ENCODE data around the gene WFDC9. TPM values are rescaled to one million over a fixed set of nuclear protein-coding genes. Genes with fewer than 3 reads are reported as not detected.

The WFDC9 gene
- total and polyA plus RNA-seq, 7 donors = not detected

GRCh38 chr20:45617591-45617990 lies 13.5 kb downstream of the WFDC9 start:
- WGBS, 2 donors = 96 to 97% methylated on average over 2 of the region's 2 CpGs
- H3K27ac ChIP-seq = no peak overlapping the region
- H3K27me3 ChIP-seq = no peaks in the 10 kb centered on the region
- H3K36me3 ChIP-seq = no peaks in the 10 kb centered on the region
- no peaks in the 10 kb centered on the region for H3K4me1 ChIP-seq
- DNase-seq = no peak
- H3K4me3 ChIP-seq = no peak overlapping the region
- TF ChIP-seq EP300 (IDR thresholded peaks at IDR 0.05) (no peak), POLR2A (IDR thresholded peaks at IDR 0.05) (no peak), POLR2AphosphoS5 (IDR thresholded peaks at IDR 0.05) (no peak)
- TF ChIP-seq, protein P1, sequence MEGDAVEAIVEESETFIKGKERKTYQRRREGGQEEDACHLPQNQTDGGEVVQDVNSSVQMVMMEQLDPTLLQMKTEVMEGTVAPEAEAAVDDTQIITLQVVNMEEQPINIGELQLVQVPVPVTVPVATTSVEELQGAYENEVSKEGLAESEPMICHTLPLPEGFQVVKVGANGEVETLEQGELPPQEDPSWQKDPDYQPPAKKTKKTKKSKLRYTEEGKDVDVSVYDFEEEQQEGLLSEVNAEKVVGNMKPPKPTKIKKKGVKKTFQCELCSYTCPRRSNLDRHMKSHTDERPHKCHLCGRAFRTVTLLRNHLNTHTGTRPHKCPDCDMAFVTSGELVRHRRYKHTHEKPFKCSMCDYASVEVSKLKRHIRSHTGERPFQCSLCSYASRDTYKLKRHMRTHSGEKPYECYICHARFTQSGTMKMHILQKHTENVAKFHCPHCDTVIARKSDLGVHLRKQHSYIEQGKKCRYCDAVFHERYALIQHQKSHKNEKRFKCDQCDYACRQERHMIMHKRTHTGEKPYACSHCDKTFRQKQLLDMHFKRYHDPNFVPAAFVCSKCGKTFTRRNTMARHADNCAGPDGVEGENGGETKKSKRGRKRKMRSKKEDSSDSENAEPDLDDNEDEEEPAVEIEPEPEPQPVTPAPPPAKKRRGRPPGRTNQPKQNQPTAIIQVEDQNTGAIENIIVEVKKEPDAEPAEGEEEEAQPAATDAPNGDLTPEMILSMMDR (IDR thresholded peaks at IDR 0.05) = no peak
- peaks cover 0 to 2% (median 0%) of the 10 kb centered on the region in 4 donors for H3K9me3 ChIP-seq
- intact Hi-C loops (cut with DNase I) = no loop called here

GRCh38 chr20:45612314-45612713 lies 18.8 kb downstream of the WFDC9 start:
- Histone ChIP-seq H3K27ac (no peak overlapping the region), H3K36me3 (no peaks in the 10 kb centered on the region), H3K27me3 (no peaks in the 10 kb centered on the region), H3K9me3 (no peaks in the 10 kb centered on the region), H3K4me1 (no peaks in the 10 kb centered on the region), H3K4me3 (no peak overlapping the region)
- intact Hi-C loops (cut with DNase I) = no loop called here
- DNase-seq = no peak
- TF ChIP-seq POLR2A (IDR thresholded peaks at IDR 0.05) (no peak), POLR2AphosphoS5 (IDR thresholded peaks at IDR 0.05) (no peak), EP300 (IDR thresholded peaks at IDR 0.05) (no peak)
- TF ChIP-seq, protein P1 (IDR thresholded peaks at IDR 0.05) = no peak

- intact Hi-C loops (cut with DNase I) = no loop called here
- no peaks in the 10 kb centered on the region for H3K36me3 ChIP-seq
- no peaks in the 10 kb centered on the region for H3K27me3 ChIP-seq
- H3K4me1 ChIP-seq = no peaks in the 10 kb centered on the region
- H3K9me3 ChIP-seq = no peaks in the 10 kb centered on the region
- WGBS, 2 donors = 73 to 81% methylated on average over 4 of the region's 4 CpGs
- no peak overlapping the region for H3K27ac ChIP-seq
- no peak for TF ChIP-seq POLR2AphosphoS5 (IDR thresholded peaks at IDR 0.05)
- no peak for TF ChIP-seq POLR2A (IDR thresholded peaks at IDR 0.05)
- TF ChIP-seq, protein P1 (IDR thresholded peaks at IDR 0.05) = no peak
- no peak for TF ChIP-seq EP300 (IDR thresholded peaks at IDR 0.05)
- DNase-seq = no peak
- H3K4me3 ChIP-seq = no peak overlapping the region
Observed at GRCh38 chr20:45611054-45611453, 20.0 kb downstream of the WFDC9 start.

- Histone ChIP-seq H3K27ac (no peak overlapping the region), H3K4me3 (no peak overlapping the region), H3K9me3 (peaks cover 0 to 4% (median 1%) of the 10 kb centered on the region in 4 donors), H3K36me3 (no peaks in the 10 kb centered on the region), H3K4me1 (no peaks in the 10 kb centered on the region), H3K27me3 (no peaks in the 10 kb centered on the region)
- 96 to 98% methylated on average over 1 of the region's 1 CpG for WGBS, 2 donors
- intact Hi-C loops (cut with DNase I) = no loop called here
- TF ChIP-seq, protein P1 (IDR thresholded peaks at IDR 0.05) = no peak
- TF ChIP-seq EP300 (IDR thresholded peaks at IDR 0.05) = no peak
- TF ChIP-seq POLR2A (IDR thresholded peaks at IDR 0.05) = no peak
- no peak for TF ChIP-seq POLR2AphosphoS5 (IDR thresholded peaks at IDR 0.05)
- no peak for DNase-seq
Observed at GRCh38 chr20:45607810-45608209, 23.3 kb downstream of the WFDC9 start.

DNA sequence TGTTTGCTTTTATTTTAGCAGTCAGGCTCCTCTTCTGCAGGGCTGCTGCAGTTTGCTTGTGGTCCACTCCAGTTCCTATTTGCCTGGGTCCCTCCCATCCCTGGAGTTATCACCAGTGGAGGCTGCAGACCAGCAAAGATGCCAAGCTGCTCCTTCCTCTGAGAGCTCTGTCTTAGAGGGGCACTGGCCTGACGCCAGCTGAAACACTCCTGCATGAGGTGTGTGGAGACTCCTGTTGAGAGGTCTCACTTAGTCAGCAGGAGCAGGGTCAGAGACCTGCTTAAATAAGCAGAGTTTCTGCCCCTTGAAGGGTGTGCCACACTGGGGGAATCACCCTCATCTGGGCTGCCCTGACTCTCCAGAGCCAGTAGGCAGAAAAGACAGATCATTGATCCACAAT lies 35.8 kb downstream of the WFDC9 start:
- no peaks in the 10 kb centered on the region for H3K4me1 ChIP-seq
- H3K27ac ChIP-seq = no peak overlapping the region
- no peaks in the 10 kb centered on the region for H3K9me3 ChIP-seq
- intact Hi-C loops (cut with DNase I) = no loop called here
- H3K4me3 ChIP-seq = no peak overlapping the region
- DNase-seq = no peak
- TF ChIP-seq, protein P1 (IDR thresholded peaks at IDR 0.05) = no peak
- TF ChIP-seq POLR2AphosphoS5 (IDR thresholded peaks at IDR 0.05) = no peak
- no peak for TF ChIP-seq EP300 (IDR thresholded peaks at IDR 0.05)
- peaks cover 0 to 3% (median 0%) of the 10 kb centered on the region in 3 donors for H3K27me3 ChIP-seq
- H3K36me3 ChIP-seq = no peaks in the 10 kb centered on the region
- 50 to 87% methylated on average over 1 of the region's 1 CpG for WGBS, 2 donors
